Neural cell (in vitro differentiated cells): ENCODE results near the gene SLC37A1.

Experiments used
- CTCF ChIP-seq: fragments of 450-650 bp; IDR thresholded peaks from 2 replicates; pipeline ENCODE4 v1.5.1; 2014; ENCODE audit warnings: antibody characterized with exemption, mild to moderate bottlenecking, moderate library complexity; ENCODE audit not compliant: poor library complexity, severe bottlenecking
- EP300 ChIP-seq: fragments of 450-650 bp; conservative IDR thresholded peaks from 2 replicates; pipeline ENCODE4 v1.6.1; 2014; ENCODE audit warnings: antibody characterized with exemption, mild to moderate bottlenecking, moderate library complexity; ENCODE audit not compliant: poor library complexity, severe bottlenecking
- EZH2 ChIP-seq: fragments of 200-600, 300-800 bp; shearing (Covaris generic), sonication (generic); IDR thresholded peaks from 2 replicates; pipeline ENCODE4 v1.6.1; 2014; ENCODE audit warnings: antibody characterized with exemption, low read length, borderline replicate concordance, mild to moderate bottlenecking; ENCODE audit not compliant: insufficient read depth, poor library complexity, severe bottlenecking
- POLR2AphosphoS5 ChIP-seq: IDR thresholded peaks from 2 replicates; pipeline ENCODE4 v1.6.1; 2012
- REST ChIP-seq: IDR thresholded peaks from 2 replicates; pipeline ENCODE4 v1.6.1; 2012; ENCODE audit warnings: borderline replicate concordance

- no peak for TF ChIP-seq CTCF
- no peak for TF ChIP-seq REST
- TF ChIP-seq EZH2 = no peak
- TF ChIP-seq POLR2AphosphoS5 = peak; percentile 86
- peak; percentile 99 for TF ChIP-seq EP300
Measured at GRCh38 chr21:42627527-42628289, 114.1 kb downstream of the SLC37A1 start.
